Measurements from ENCODE around the gene WDR55.

DNA sequence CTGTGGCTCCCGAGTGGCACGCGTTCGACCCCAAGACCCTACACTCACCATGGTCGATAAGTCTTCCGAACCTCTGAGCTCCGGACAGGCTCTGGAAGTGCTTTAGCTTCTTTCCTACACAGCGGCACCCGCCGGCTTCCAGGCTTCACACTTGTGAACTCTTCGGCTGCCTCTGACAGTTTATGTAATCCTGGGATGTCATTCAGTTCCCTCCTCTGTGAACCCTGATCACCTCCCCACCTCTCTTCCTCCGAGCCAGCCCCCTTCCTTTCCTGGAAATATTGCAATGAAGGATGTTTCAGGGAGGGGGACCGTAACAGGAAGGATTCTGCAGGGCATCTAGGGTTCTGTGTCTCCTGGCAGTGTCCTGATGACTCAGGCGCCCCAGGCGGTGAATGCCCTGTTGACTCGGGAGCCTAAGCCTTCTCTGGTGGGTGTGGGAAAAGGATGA lies 31.7 kb upstream of the WDR55 start, which contains the start of gene CD14:
- no peak for TF ChIP-seq EZH2 (IDR thresholded peaks at IDR 0.05; ENCODE audit: borderline replicate concordance, low read depth, low read length, severe bottlenecking)
- TF ChIP-seq, protein P1, sequence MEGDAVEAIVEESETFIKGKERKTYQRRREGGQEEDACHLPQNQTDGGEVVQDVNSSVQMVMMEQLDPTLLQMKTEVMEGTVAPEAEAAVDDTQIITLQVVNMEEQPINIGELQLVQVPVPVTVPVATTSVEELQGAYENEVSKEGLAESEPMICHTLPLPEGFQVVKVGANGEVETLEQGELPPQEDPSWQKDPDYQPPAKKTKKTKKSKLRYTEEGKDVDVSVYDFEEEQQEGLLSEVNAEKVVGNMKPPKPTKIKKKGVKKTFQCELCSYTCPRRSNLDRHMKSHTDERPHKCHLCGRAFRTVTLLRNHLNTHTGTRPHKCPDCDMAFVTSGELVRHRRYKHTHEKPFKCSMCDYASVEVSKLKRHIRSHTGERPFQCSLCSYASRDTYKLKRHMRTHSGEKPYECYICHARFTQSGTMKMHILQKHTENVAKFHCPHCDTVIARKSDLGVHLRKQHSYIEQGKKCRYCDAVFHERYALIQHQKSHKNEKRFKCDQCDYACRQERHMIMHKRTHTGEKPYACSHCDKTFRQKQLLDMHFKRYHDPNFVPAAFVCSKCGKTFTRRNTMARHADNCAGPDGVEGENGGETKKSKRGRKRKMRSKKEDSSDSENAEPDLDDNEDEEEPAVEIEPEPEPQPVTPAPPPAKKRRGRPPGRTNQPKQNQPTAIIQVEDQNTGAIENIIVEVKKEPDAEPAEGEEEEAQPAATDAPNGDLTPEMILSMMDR (IDR thresholded peaks at IDR 0.05; ENCODE audit: borderline replicate concordance, extremely low read depth, low read length, poor library complexity, severe bottlenecking): no peak
